GM18909 (cell line): ENCODE measurements around the gene SREK1.
"Not testable (repeated sequence)": the region's sequence is repeated elsewhere in the genome, so short reads cannot be mapped to it uniquely, and the experiment has no call there.

Experiments
- ATAC-seq: cut with Tn5 transposase; IDR thresholded peaks from one replicate; pipeline ENCODE4 v1.9.1; 2021; ENCODE audit warnings: mild to moderate bottlenecking; ENCODE audit not compliant: unreplicated experiment, poor library complexity

SREK1 gene

GRCh38 chr5:66209350-66209749, 65.2 kb downstream of the SREK1 start:
- ATAC-seq, result no peak

DNA sequence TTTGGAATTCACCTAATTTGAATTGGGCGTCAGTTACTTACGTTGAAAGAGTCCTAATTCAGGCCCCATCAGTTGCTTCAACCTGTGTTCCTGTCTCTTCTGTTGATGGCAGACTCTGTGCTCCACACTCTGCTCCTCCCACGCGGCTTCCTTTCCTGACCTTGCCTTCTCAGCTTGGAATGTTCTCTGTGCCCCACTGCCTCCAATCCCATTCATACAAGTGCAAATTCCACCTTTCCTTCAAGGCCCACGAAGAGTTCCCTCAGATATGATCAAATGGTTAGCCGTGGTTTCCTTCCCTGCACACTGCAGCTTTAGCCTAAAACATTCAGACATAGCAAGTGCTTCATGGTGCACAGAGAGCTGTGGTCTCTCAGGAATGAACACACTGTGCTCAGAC, 65.7 kb downstream of the SREK1 start:
- ATAC-seq, result no peak

- ATAC-seq, result no peak
Observed at GRCh38 chr5:66213533-66213932, 69.4 kb downstream of the SREK1 start.

- no peak for ATAC-seq
Observed at GRCh38 chr5:66222455-66222854, 78.4 kb downstream of the SREK1 start.

DNA sequence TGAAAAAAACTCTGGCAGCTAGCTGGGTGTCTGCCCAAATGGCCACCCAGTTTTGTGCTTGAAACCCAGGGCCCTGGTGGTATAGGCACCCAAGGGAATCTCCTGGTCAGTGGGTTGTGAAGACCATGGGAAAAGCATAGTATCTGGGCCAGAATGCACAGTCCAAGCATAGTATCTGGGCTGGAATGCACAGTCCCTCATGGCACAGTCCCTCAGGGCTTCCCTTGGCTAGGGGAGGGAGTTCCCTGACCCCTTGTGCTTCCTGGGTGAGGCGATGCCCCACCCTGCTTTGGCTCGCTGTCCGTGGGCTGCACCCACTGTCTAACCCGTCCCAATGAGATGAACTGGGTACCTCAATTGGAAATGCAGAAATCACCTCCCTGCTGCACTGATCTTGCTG, 78.8 kb downstream of the SREK1 start:
- not testable (repeated sequence) for ATAC-seq

DNA sequence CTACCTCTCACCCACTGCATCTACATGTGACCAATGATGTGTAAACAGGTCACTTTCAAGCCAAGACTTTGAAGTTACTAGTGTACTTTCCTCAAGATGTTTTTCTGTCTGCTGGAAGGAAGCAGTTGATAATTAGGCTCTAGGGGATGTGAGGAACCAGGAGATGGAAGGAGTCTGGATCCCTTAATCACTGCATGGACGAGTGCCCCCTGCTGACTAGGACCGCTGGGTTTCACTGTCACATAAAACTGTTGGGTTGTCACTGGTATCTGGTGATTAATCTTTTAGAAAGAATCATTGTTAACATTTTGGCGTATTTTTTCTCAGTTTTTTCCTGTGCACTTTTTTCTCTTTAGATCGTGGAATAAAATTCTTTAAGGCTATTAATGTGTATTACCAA, 79.5 kb downstream of the SREK1 start:
- ATAC-seq, result no peak

DNA sequence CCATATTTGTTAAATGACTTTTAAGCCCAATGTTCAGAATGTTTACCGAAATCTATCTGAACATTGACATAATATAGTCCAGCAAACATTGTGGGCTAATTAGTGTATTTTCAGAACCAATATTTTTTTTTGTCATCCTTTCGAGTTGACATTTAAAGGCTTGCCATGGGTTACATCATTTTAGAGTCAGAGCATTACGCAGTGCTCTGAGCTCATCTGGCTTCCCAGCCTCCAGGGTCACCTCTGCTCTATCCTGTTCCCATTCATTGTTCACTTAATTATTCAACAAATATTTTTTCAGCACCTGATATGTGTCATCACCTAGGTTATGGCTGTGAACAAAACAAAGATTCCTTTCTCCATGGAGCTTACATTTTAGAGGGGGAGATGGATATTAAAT, 80.2 kb downstream of the SREK1 start:
- ATAC-seq, result no peak

GRCh38 chr5:66224773-66225553, 80.9 kb downstream of the SREK1 start:
- no peak for ATAC-seq

DNA sequence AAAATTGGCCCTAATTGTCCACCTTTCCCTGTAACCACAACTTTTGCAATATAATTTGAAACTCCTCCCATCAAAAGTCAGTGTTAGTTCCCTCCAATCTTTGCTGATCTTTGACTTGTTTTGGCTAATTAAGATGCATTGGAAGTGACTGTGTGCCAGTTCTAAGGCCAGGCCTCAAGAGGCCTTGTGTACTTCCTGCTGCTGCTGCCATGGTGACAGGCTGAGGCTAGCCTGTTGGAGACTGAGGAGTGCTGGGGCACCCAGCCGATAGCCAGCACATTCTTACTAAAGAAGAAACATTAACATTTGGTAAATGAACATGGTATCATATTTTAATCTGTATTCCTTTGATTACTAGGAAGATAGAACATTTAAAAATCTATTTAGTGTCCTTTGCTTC, 86.5 kb downstream of the SREK1 start:
- ATAC-seq, result no peak

- no peak for ATAC-seq
Observed at GRCh38 chr5:66231508-66231907, 87.4 kb downstream of the SREK1 start.

DNA sequence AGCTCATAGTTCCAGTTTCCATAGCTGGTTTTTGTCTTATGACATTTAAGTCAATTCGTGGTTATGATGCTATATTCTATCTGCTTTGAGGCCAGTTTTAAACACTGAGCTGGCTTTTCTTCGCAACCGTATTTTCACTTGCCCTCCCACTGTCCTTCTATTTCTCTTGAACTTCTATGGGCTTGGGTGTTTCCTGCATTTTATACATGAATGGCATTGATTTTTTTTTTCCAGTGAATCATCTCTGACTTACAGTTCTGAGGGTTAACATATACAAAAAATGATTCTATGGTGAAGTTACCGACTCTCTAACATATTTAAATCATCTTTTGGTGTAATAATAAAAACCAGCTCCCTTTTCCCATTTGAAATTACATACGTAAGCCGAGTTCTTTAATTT, 88.2 kb downstream of the SREK1 start:
- ATAC-seq, result no peak

DNA sequence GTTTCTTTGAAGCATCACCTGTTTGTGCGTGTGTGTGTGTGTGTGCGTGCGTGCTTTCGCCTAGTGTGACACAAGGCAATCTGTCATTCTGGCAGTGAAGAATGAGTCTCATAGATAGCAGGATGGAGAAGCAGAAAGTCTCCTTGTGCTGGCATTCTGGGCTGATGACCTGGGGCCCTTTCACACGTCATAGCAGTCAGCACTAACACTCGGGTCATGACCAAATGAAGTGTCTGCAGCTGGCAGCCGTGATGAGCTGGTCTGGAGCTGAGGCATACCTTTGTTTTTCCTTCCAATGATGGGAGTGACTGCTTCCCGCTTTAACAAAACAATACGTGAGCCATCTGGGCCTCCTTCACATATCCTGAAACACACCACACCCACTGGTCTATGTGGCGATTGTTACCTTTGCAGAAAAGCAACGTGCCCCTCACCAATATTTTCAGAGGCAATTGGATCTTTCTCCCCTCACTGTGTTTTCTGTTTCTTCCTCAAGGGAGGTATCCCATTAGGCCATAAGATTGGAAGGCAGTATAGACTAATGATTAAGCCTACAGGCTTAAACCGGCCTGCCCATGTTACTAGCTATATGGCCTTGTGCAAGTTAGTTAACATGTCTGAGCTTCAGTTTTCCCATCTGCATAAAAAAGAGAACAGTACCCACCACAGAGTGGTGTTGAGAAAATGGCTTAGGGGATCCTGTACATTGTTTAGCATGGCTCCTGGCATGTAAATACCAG, 88.8 kb downstream of the SREK1 start:
- ATAC-seq, result no peak
